OCI-LY1 (cell line): Measurements from ENCODE around the gene FTSJ3.

Experiments
- H2AFZ ChIP-seq: fragments of 200-600 bp; sonication (generic), shearing (Covaris generic); 2 replicates; pipeline ENCODE4 v1.6.0; 2014; ENCODE audit warnings: antibody characterized with exemption, mild to moderate bottlenecking, low read length
- H3F3A ChIP-seq: fragments of 200-600 bp; sonication (generic), shearing (Covaris generic); 2 replicates; pipeline ENCODE4 v1.6.0; 2014; ENCODE audit warnings: mild to moderate bottlenecking, antibody characterized with exemption, low read length, moderate library complexity; ENCODE audit not compliant: insufficient read depth
- H3K27ac ChIP-seq: fragments of 200-600 bp; sonication (generic); 2 replicates; pipeline ENCODE4 v1.5.1; 2014; ENCODE audit warnings: low read length, mixed run types, mild to moderate bottlenecking, low read depth; ENCODE audit not compliant: poor library complexity, severe bottlenecking
- H3K27me3 ChIP-seq: fragments of 200-600 bp; sonication (generic); 2 replicates; pipeline ENCODE4 v1.6.0; 2014; ENCODE audit warnings: antibody characterized with exemption, mild to moderate bottlenecking, low read length, moderate library complexity; ENCODE audit not compliant: insufficient read depth
- H3K36me3 ChIP-seq: fragments of 200-600 bp; sonication (generic); 2 replicates; pipeline ENCODE4 v1.6.1; 2014; ENCODE audit warnings: mild to moderate bottlenecking, antibody characterized with exemption, low read length, moderate library complexity, mixed read lengths; ENCODE audit not compliant: insufficient read depth
- H3K4me1 ChIP-seq: fragments of 200-600 bp; sonication (generic); 2 replicates; pipeline ENCODE4 v1.5.1; 2014; ENCODE audit warnings: mild to moderate bottlenecking, low read length, moderate library complexity; ENCODE audit not compliant: insufficient read depth, severe bottlenecking
- H3K4me2 ChIP-seq: fragments of 200-600 bp; sonication (generic), shearing (Covaris generic); 2 replicates; pipeline ENCODE4 v1.6.1; 2014; ENCODE audit warnings: low read length
- H3K4me3 ChIP-seq: fragments of 200-600 bp; sonication (generic); 2 replicates; pipeline ENCODE4 v1.5.1; 2014; ENCODE audit warnings: low read length, low read depth, mild to moderate bottlenecking, mixed read lengths; ENCODE audit not compliant: poor library complexity, severe bottlenecking
- H3K79me2 ChIP-seq: fragments of 200-600 bp; shearing (Covaris generic); 2 replicates; pipeline ENCODE4 v1.6.1; 2016; ENCODE audit warnings: mixed run types, low read length, mixed read lengths; ENCODE audit not compliant: insufficient read depth
- H3K9ac ChIP-seq: fragments of 200-600 bp; sonication (generic), shearing (Covaris generic); 2 replicates; pipeline ENCODE4 v1.6.1; 2014; ENCODE audit warnings: mild to moderate bottlenecking, low read length, mixed read lengths
- H3K9me2 ChIP-seq: fragments of 200-600 bp; sonication (generic), shearing (Covaris generic); 2 replicates; pipeline ENCODE4 v1.6.1; 2014; ENCODE audit warnings: low read depth, mild to moderate bottlenecking, low read length, mixed read lengths
- H3K9me3 ChIP-seq: fragments of 200-600 bp; shearing (Covaris generic); 2 replicates; pipeline ENCODE4 v1.6.1; 2014; ENCODE audit warnings: low read length, mixed read lengths
- H4K20me1 ChIP-seq: fragments of 200-600 bp; sonication (generic), shearing (Covaris generic); 2 replicates; pipeline ENCODE4 v1.6.0; 2016; ENCODE audit warnings: mild to moderate bottlenecking, low read length; ENCODE audit not compliant: insufficient read depth
- EZH2 ChIP-seq: fragments of 200-600 bp; sonication (generic), shearing (Covaris generic); IDR thresholded peaks from 2 replicates; pipeline ENCODE4 v1.8.0; 2017; ENCODE audit warnings: borderline replicate concordance, mixed run types, mild to moderate bottlenecking, antibody characterized with exemption, low read length, moderate library complexity, mixed read lengths
- TF ChIP-seq, protein P1 (sequence below): fragments of 200-600 bp; sonication (generic), shearing (Covaris generic); IDR thresholded peaks from 2 replicates; pipeline ENCODE4 v1.5.1; 2017; ENCODE audit warnings: mild to moderate bottlenecking, antibody characterized with exemption, low read length, moderate library complexity, mixed read lengths

Gene FTSJ3

DNA sequence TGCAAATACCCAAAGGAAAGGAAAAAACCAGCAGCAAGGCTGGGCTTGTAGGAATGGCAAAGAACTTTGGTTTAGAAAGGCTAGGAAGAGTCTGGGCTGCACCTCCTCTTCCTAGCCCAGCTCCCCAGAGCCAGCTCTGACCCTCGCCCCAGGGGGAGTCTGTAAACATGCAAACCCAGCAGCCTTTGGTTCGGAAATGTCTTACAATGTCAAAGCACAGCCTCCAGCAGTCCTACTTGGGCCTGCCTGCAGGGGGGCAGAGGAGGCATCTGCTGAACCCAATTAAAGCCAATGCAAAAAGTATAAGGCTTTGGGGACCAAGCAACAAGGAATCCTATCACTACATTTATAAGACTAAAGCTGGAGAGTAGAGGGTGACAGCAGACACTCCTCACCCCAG lies 5.0 kb upstream of the FTSJ3 start:
- Histone ChIP-seq H3K79me2 (peaks cover 15% of the 10 kb centered on the region), H3K27ac (no peak overlapping the region), H3K4me1 (peaks cover 14% of the 10 kb centered on the region)

DNA sequence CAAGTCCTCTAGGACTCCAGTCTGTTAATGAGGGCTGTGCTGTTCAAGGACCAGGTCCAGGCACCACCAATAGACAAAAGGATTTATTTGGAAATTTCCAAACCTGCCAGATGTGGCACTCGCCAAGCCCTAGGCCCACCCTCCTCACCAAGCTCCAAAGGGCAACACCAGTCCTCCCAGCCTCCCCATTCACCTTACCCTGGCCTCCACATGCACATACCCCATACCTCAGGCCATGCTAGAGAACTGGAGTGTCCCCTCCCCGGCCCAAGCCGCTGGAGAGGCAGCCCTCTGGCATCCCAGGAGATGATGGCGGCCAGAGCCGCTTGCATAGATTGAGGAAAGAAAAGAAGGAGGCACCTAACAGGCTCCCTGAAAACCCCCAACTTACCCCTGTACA lies 4.6 kb upstream of the FTSJ3 start:
- Histone ChIP-seq H3K4me3 (no peak overlapping the region), H3K27me3 (no peaks in the 10 kb centered on the region), H3K36me3 (peaks cover 83% of the 10 kb centered on the region), H3F3A (no peaks in the 10 kb centered on the region), H3K9ac (no peak overlapping the region), H3K4me1 (peaks cover 14% of the 10 kb centered on the region), H2AFZ (no peak overlapping the region), H3K27ac (no peak overlapping the region), H3K9me2 (no peaks in the 10 kb centered on the region), H3K4me2 (no peak overlapping the region), H3K9me3 (no peaks in the 10 kb centered on the region), H4K20me1 (no peaks in the 10 kb centered on the region), H3K79me2 (peaks cover 15% of the 10 kb centered on the region)
- TF ChIP-seq EZH2: no peak
- TF ChIP-seq, protein P1, sequence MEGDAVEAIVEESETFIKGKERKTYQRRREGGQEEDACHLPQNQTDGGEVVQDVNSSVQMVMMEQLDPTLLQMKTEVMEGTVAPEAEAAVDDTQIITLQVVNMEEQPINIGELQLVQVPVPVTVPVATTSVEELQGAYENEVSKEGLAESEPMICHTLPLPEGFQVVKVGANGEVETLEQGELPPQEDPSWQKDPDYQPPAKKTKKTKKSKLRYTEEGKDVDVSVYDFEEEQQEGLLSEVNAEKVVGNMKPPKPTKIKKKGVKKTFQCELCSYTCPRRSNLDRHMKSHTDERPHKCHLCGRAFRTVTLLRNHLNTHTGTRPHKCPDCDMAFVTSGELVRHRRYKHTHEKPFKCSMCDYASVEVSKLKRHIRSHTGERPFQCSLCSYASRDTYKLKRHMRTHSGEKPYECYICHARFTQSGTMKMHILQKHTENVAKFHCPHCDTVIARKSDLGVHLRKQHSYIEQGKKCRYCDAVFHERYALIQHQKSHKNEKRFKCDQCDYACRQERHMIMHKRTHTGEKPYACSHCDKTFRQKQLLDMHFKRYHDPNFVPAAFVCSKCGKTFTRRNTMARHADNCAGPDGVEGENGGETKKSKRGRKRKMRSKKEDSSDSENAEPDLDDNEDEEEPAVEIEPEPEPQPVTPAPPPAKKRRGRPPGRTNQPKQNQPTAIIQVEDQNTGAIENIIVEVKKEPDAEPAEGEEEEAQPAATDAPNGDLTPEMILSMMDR: no peak

More for the DNA sequence above, 5.0 kb upstream of the FTSJ3 start:
- no peaks in the 10 kb centered on the region for H3K9me2 ChIP-seq
- no peak for TF ChIP-seq EZH2
- TF ChIP-seq, protein P1: no peak
- H3K36me3 ChIP-seq: peaks cover 88% of the 10 kb centered on the region
- no peak overlapping the region for H3K9ac ChIP-seq
- H3F3A ChIP-seq: no peaks in the 10 kb centered on the region
- no peak overlapping the region for H3K4me3 ChIP-seq
- H3K9me3 ChIP-seq: no peaks in the 10 kb centered on the region
- no peak overlapping the region for H2AFZ ChIP-seq
- H3K27me3 ChIP-seq: no peaks in the 10 kb centered on the region
- H4K20me1 ChIP-seq: no peaks in the 10 kb centered on the region
- H3K4me2 ChIP-seq: no peak overlapping the region

DNA sequence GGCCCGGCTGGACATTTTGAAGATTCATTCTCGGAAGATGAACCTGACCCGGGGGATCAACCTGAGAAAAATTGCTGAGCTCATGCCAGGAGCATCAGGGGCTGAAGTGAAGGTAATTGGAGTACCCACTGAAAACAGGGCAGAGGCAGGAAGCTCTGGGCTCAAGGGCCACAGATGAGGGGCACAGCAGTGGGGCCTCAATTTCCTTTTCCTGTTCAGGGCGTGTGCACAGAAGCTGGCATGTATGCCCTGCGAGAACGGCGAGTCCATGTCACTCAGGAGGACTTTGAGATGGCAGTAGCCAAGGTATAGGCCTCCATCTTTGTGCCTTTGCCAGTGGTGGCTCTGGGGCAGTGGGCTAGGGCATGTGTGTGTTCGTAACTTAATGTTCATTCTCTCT lies 4.0 kb upstream of the FTSJ3 start:
- H3K4me1 ChIP-seq: peaks cover 14% of the 10 kb centered on the region
- H3K9me3 ChIP-seq: no peaks in the 10 kb centered on the region
- no peaks in the 10 kb centered on the region for H3K9me2 ChIP-seq
- peaks cover 78% of the 10 kb centered on the region for H3K36me3 ChIP-seq
- no peak overlapping the region for H2AFZ ChIP-seq
- H4K20me1 ChIP-seq: no peaks in the 10 kb centered on the region
- TF ChIP-seq, protein P1: no peak
- TF ChIP-seq EZH2: no peak
- H3K4me2 ChIP-seq: no peak overlapping the region
- H3K79me2 ChIP-seq: peaks cover 16% of the 10 kb centered on the region
- H3F3A ChIP-seq: no peaks in the 10 kb centered on the region
- H3K27me3 ChIP-seq: no peaks in the 10 kb centered on the region
- no peak overlapping the region for H3K4me3 ChIP-seq
- H3K9ac ChIP-seq: no peak overlapping the region
- no peak overlapping the region for H3K27ac ChIP-seq
